Heart left ventricle (tissue), 16 donors: Measurements from ENCODE around the gene ARRB1. TPM values are rescaled to one million over a fixed set of nuclear protein-coding genes. Genes with fewer than 3 reads are reported as not detected.

Source experiments
- ATAC-seq, 4 donors: fragments of 200-7000 bp; cut with Tn5 transposase; one replicate each; pipeline ENCODE4 v1.9.1; 2020 to 2022; ENCODE audit warnings: moderate library complexity in 4 of 4, mild to moderate bottlenecking in 3 of 4, moderate number of reproducible peaks in 1 of 4
- DNase-seq, 5 donors: peaks; one replicate each; pipeline ENCODE4 v3.0.0-alpha.2; 2020
- H3K27ac ChIP-seq, 12 donors: fragments of 200-600 bp; sonication (generic) in 4 of 12; one replicate each; pipeline versions ENCODE4 v1.5.0 to v1.8.0; 2016 to 2022; ENCODE audit warnings: mild to moderate bottlenecking in 2 of 12
- H3K27me3 ChIP-seq, 9 donors: fragments of 200-600 bp; sonication (generic) in 2 of 9; one replicate each; pipeline versions ENCODE4 v1.5.1 to v1.8.0; 2016 to 2022; ENCODE audit warnings: mild to moderate bottlenecking in 3 of 9
- H3K36me3 ChIP-seq, 9 donors: fragments of 200-600 bp; sonication (generic) in 2 of 9; one replicate each; pipeline versions ENCODE4 v1.5.0 to v1.8.0; 2018 to 2022; ENCODE audit warnings: mild to moderate bottlenecking in 2 of 9
- H3K4me1 ChIP-seq, 12 donors: fragments of 200-600 bp; sonication (generic) in 4 of 12; one replicate each; pipeline versions ENCODE4 v1.5.0 to v1.8.0; 2016 to 2022; ENCODE audit warnings: mild to moderate bottlenecking in 3 of 12
- H3K4me3 ChIP-seq, 12 donors: fragments of 200-600 bp; sonication (generic) in 4 of 12; one replicate each; pipeline versions ENCODE4 v1.5.0 to v1.8.0; 2017 to 2022; ENCODE audit warnings: mild to moderate bottlenecking in 9 of 12, moderate library complexity in 4 of 12
- H3K9me3 ChIP-seq, 12 donors: fragments of 200-600 bp; sonication (generic) in 4 of 12; one replicate each; pipeline versions ENCODE4 v1.5.0 to v1.8.0; 2016 to 2022; ENCODE audit warnings: mild to moderate bottlenecking in 1 of 12
- POLR2A ChIP-seq, 2 donors: fragments of 450-650 bp; IDR thresholded peaks; one replicate each; pipeline ENCODE4 v1.6.1; 2017; ENCODE audit warnings: antibody characterized with exemption in 2 of 2, mild to moderate bottlenecking in 2 of 2, moderate library complexity in 2 of 2
- WGBS, 4 donors: extraction: QIAGEN DNeasy Blood & Tissue Kit in 2 of 4; methylation state at CpG; one replicate each; pipeline versions ENCODE4 v1.1.5 to v1.1.7; 2013 to 2018; 5-methylcytosine and 5-hydroxymethylcytosine counted together
- intact Hi-C, 10 donors: fragments of 100-400 bp; cut with DNase I; formaldehyde crosslinking; loops; one replicate each; pipeline versions ENCODE4 v1.11.1 to v1.14.2; 2022
- polyA plus RNA-seq, 2 donors: library from polyadenylated mRNA; stranded (reverse); fragments of 200-250 nt; gene quantifications; one replicate each; pipeline ENCODE4 v1.2.3, GENCODE V29; 2013
- total RNA-seq, 9 donors: library from RNA; depleted of rRNA in 2 of 9; stranded (reverse); fragments of >200 nt in 2 of 9; fragmentation: NEBNext Ultra II Directional in 3 of 9; extraction: Animal tissue kit (Norgen Biotek cat#: 25700) in 3 of 9; gene quantifications; one replicate each; pipeline versions ENCODE4 v1.1.0 to v1.2.4, GENCODE V29; 2016 to 2023
- TF ChIP-seq, protein P1 (sequence below), 12 donors: fragments of 200-600 bp; sonication (generic) in 4 of 12; IDR thresholded peaks; one replicate each; pipeline versions ENCODE4 v1.5.0 to v1.8.0; 2018 to 2022; ENCODE audit warnings: antibody characterized with exemption in 12 of 12, mild to moderate bottlenecking in 5 of 12
- donor health status: ischemic (EF 13 %, LVEDD 7.1; RV severe dilation, severe dysfunction).
- donor health status: healthy with polysubstance abuse.
- donor health status: DM: no; HTN: yes; CAD: no.
- donor health status: DM: no; HTN: no; CAD: no.
- donor health status: ischemic (EF 25% LVEDD 6.9; RV normal size, moderate dysfunction).
- donor health status: ischemic (EF 25% LVEDD 5.7; RV mildly dilated, moderate dysfunction).
- donor health status: healthy.
- donor health status: DM: yes; HTN: yes; CAD: no.
- donor health status: ischemic (EF 35%, LVEDD 5.7; RV mildly dilated, moderate dysfunction).
- donor health status: nonischemic (EF 11% LVEDD 7.7; RV severe dilation, severe dysfunction).
- donor health status: DM: yes; HTN: yes; CAD: no.
- donor health status: PGD.
- donor health status: ischemic (EF 29% LVEDD 5.4; RV normal size, mild dysfunction).
- donor health status: nonischemic (EF 23%, LVEDD 6.1; RV moderate dilation, normal function).

ARRB1 gene
- total and polyA plus RNA-seq, 11 donors: 7.9 to 58.9 (median 25.4) TPM

GRCh38 chr11:75345455-75346160 is 5.9 kb downstream of the ARRB1 start:
- DNase-seq (peak in 1 of 5 donors; percentile 19), ATAC-seq (no peak)
- Histone ChIP-seq H3K27ac (peak overlapping the region in 5 of 12 donors; percentile 2 to 96 (median 91)), H3K9me3 (no peaks in the 10 kb centered on the region), H3K27me3 (no peaks in the 10 kb centered on the region), H3K4me3 (no peak overlapping the region), H3K4me1 (peaks cover 27 to 100% (median 88%) of the 10 kb centered on the region in 12 donors), H3K36me3 (peaks cover 0 to 6% (median 0%) of the 10 kb centered on the region in 9 donors)
- 73 to 90% (median 85%) methylated on average over 6 to 8 of the region's 8 CpGs for WGBS, 4 donors
- no peak for TF ChIP-seq POLR2A (IDR thresholded peaks at IDR 0.05)
- TF ChIP-seq, protein P1, sequence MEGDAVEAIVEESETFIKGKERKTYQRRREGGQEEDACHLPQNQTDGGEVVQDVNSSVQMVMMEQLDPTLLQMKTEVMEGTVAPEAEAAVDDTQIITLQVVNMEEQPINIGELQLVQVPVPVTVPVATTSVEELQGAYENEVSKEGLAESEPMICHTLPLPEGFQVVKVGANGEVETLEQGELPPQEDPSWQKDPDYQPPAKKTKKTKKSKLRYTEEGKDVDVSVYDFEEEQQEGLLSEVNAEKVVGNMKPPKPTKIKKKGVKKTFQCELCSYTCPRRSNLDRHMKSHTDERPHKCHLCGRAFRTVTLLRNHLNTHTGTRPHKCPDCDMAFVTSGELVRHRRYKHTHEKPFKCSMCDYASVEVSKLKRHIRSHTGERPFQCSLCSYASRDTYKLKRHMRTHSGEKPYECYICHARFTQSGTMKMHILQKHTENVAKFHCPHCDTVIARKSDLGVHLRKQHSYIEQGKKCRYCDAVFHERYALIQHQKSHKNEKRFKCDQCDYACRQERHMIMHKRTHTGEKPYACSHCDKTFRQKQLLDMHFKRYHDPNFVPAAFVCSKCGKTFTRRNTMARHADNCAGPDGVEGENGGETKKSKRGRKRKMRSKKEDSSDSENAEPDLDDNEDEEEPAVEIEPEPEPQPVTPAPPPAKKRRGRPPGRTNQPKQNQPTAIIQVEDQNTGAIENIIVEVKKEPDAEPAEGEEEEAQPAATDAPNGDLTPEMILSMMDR (IDR thresholded peaks at IDR 0.05): no peak
- intact Hi-C loops: no loop called here

GRCh38 chr11:75344761-75345454 is 6.6 kb downstream of the ARRB1 start:
- Histone ChIP-seq H3K4me1 (peaks cover 34 to 100% (median 89%) of the 10 kb centered on the region in 12 donors), H3K27me3 (no peaks in the 10 kb centered on the region), H3K4me3 (no peak overlapping the region), H3K27ac (peak overlapping the region in 7 of 12 donors; percentile 3 to 96 (median 61)), H3K9me3 (no peaks in the 10 kb centered on the region), H3K36me3 (peaks cover 0 to 6% (median 0%) of the 10 kb centered on the region in 9 donors)
- no peak for TF ChIP-seq POLR2A (IDR thresholded peaks at IDR 0.05)
- TF ChIP-seq, protein P1 (IDR thresholded peaks at IDR 0.05): no peak
- DNase-seq: peak in 1 of 5 donors; percentile 25
- WGBS, 4 donors: 72 to 81% (median 76%) methylated on average over 9 to 11 of the region's 11 CpGs
- ATAC-seq: no peak
- intact Hi-C loops: no loop called here

GRCh38 chr11:75344186-75344585 is 7.3 kb downstream of the ARRB1 start:
- H3K27me3 ChIP-seq: no peaks in the 10 kb centered on the region
- WGBS, 4 donors: 90 to 100% (median 99%) methylated on average over 3 of the region's 3 CpGs
- peaks cover 0 to 6% (median 0%) of the 10 kb centered on the region in 9 donors for H3K36me3 ChIP-seq
- intact Hi-C loops: no loop called here
- DNase-seq (peak in 1 of 5 donors; percentile 24), ATAC-seq (no peak)
- H3K4me3 ChIP-seq: peak overlapping the region in 1 of 12 donors; percentile 9
- H3K9me3 ChIP-seq: no peaks in the 10 kb centered on the region
- peak overlapping the region in 10 of 12 donors; percentile 21 to 96 (median 53) for H3K27ac ChIP-seq
- TF ChIP-seq, protein P1 (IDR thresholded peaks at IDR 0.05): no peak
- TF ChIP-seq POLR2A (IDR thresholded peaks at IDR 0.05): no peak
- H3K4me1 ChIP-seq: peaks cover 37 to 100% (median 91%) of the 10 kb centered on the region in 12 donors
